ENCODE results near the gene TNFRSF1B. TPM values are rescaled to one million over a fixed set of nuclear protein-coding genes. Genes with fewer than 3 reads are reported as not detected.

The TNFRSF1B gene
- total RNA-seq, result 12.5 TPM

DNA sequence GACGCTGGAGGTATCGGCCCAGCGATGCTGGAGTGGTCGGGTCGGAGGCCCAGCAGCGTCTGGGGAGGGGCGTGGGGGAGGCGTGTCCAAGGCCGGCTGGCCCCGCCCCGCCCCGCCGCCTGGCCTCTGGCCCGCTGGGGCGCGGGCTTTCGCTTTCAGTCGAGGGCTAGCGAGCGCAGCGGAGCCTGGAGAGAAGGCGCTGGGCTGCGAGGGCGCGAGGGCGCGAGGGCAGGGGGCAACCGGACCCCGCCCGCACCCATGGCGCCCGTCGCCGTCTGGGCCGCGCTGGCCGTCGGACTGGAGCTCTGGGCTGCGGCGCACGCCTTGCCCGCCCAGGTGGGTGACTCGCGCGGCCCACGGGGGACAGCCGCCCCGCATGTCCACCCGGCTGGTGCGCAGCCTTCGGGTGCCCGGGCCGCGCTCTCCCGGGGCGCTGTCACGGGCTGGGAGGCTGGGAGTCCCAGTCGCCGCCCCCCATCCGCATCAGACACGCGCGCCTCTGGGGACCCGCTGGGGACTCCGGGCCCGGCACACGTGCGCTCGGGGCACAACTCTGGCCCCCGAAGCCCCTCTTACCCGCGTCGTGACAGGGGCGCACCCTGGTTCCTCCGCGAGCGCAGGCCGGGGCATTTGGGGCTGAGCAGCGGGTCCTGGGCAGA lies at the start of gene TNFRSF1B:
Gene TNFRSF1B, plus strand, starts transcription at position 158 of the 659 bp plus-strand sequence. Its CDS starts 101 bp downstream, at position 259.
- no peak for DNase-seq

DNA sequence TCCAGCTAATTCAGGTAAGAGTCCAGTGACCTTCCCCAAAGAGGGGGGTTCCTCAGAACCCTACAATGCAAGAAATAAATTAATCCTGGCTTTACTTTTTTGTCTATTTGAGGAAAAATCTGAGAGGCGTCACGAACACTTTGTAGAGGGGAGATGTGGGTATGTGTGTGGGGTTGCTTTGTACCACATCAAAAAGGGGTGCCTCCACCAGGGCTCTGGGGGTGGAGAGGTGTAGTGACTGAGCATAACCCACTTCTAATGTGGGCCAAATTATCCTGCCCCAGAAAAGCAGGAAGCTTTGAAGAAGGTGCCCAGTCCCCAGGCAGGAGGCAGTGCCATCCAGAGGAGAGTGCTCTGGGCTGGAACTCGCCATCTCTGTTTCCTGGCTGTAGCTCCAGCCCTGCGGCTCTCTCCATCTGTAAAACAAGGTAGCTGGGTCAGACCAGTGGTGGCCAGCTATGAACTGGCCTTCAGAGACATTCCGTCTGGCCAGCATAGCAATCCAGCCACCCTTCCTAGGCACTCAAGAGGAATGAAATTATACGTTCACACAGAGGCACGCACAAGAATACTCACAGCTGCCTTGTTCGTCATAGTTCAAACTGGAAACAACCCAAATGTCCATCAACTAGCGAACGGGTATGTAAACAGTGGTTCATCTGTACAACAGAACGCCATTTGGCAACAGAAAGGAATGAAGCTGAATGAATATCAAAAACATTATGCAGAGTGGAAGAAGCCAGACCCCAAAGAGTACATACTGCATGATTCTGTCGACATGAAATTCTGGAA lies 45.4 kb upstream of the TNFRSF1B start:
- DNase-seq, result peak; percentile 79

DNA sequence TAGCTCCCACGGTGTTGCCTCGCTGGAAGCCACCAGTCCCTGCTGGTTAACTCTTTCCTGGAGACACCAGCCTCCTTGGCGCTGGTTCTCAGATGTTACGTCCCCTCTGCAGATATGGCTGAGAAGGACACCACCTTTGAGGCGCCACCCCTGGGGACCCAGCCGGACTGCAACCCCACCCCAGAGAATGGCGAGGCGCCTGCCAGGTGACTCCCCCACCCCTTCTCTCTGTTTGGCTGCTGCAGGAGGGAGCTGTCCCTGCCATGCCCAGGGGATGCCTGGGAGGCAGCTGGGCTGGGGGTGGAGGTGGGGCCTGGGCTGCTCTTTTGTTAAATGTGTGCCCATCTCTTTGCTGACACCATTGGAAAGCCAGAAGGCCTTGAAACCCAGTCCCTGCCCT lies 43.6 kb upstream of the TNFRSF1B start:
- DNase-seq, result no peak

DNA sequence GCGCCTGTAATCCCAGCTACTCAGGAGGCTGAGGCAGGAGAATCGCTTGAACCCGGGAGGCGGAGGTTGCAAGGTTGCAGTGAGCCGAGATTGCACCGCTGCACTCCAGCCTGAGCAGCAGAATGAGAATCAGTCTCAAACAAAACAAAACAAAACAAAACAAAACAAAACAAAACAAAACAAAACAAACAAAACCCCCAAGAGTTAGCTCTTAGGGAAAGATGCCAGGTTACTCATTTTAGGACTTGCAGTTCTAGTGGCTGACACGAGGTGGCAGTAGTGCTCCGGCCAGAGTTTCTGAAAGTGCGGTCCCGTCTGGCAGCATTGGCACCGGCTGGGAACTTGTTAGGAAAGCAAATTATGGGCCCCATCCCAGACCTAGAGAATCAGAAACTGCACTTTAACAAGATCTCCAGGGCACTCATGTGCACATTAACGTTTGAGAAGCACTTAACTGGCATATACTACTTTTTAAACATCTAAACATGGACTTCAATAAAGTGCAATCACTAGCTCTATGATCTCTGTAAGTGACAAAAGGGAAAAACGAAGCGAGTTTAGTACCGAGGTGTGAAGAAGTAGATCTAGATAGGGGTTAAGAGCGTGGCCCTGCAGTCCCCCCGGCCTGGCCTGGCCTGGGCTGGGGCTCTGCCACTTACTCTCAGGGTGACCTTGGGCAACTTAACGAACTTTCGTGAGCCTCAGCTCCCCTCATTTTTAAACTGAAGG lies 41.9 kb upstream of the TNFRSF1B start:
- peak; percentile 82 for DNase-seq

DNA sequence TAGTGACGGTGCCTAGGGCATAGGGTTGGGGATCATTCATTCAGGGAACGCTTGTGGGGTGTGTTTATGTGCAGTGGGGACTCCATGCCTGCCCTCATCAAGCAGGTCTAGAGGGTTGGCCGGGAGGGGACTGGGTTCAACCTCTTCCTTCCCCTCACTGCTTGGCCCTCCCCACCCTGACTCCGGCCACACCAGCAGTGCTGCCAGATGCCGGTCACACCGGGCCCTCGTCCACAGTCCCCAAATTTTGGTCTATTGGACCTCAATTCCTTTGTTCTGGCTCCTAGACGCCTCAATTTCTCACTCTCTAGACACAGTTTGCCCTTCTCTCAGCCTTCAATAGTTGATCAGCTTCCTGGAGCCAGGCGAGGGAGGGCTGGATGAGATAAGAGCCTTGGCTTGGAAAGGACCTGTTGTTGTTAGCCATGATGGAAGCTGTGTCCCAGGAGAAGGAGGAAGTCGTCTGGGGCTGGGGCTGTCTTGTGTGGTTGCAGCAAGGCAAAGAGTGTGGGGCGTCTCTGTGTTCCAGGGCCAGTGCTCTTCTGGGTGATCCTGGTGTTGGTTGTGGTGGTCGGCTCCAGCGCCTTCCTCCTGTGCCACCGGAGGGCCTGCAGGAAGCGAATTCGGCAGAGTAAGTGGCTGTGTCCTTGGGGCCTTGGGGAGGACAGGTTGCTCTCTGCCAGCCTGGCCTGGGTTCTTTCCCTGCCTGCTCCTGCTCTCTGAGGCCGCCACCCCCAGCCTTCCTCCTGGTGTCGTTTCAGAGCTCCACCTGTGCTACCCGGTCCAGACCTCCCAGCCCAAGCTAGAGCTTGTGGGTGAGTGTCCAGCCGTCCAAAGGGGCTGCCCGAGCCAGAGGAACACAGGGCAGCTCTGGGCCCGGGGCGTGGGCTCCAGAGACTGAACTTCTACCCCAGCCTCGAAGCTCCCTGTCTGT lies 41.1 kb upstream of the TNFRSF1B start:
- DNase-seq, result no peak

DNA sequence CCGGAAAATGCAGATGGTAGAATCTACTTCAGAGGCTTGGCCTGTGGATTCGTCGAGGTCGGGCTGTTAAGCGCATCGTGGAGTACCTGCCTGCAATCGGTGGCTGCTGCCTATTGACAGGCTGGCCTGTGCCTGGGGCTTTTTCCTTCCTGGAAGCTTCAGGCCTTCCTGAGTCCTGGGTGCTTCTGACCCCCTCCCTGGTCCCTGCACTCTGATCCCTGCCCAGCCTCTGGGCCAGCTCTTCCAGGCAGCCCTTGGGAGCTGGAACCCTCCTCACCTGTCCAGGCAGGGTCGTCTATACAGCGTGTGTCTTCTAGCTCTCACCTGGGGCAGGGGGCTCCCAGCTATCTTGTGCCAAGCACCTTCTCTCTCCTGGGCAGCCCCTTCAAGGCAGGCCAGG lies 40.0 kb upstream of the TNFRSF1B start:
- no peak for DNase-seq

DNA sequence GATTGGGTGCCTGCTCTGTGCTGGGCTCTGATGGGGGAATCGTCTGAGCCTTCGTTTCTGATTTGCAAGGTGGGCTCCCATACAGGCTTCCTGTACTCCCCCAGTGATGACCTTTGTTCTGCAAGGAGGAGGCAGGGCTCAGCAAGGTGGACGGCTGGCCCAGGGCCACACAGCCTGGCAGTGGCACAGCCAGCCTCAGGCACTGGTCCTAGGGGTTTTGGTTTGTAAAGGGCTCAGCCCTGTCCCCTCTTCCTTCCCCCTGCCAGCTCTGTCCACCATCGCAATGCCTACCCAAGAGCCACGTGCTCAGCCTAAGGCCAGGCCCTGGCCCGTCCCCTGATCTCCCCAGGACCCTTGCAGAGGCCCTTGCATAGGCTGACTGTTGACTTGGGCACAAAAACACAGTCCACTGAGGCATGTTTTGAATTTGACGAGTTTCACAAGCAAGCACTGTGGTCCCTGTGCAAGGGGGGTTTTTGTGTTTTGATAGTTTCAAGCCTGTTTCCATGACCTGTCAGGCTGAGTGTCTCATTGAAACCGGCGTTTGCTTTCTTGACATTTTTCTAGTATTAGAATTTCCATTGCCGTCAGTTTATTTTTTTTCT lies 39.5 kb upstream of the TNFRSF1B start:
- no peak for DNase-seq

DNA sequence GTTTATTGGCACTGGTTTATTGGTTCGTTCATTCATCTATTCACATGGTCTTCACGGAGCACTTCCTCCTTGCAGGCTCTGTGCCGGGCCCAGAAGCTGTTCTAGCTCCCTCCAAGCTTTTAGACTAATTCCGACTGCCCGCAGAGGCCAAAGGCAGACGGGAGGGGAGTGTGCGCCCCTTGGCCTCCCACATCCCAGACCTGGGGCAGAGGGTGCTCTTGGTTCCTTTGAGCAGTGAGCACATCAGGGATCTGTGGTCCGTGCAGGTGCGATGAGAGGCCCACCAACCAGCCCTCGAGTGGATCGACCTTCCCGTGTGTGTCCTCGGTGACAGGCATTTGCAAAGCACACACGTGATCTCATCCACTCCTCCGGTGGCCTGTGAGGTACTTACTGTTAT lies 38.7 kb upstream of the TNFRSF1B start:
- no peak for DNase-seq

DNA sequence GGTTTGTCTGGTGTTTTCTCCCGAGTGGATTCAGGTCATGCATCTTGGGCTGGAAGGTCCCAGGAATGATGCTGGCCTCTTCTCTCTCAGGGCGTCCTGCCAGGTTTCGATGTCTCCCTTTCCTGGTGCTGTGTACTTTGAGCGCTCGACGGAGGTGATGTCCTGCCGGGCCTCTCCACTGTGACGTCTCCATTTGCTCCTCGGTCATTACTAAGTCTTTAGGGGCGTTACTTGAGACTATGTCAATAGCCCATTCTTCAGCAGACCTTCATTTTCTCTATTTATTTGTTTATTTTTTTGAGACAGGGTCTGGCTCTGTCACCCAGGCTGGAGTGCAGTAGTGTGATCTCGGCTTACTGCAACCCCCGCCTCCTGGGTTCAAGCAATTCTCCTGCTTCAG lies 37.2 kb upstream of the TNFRSF1B start:
- no peak for DNase-seq

DNA sequence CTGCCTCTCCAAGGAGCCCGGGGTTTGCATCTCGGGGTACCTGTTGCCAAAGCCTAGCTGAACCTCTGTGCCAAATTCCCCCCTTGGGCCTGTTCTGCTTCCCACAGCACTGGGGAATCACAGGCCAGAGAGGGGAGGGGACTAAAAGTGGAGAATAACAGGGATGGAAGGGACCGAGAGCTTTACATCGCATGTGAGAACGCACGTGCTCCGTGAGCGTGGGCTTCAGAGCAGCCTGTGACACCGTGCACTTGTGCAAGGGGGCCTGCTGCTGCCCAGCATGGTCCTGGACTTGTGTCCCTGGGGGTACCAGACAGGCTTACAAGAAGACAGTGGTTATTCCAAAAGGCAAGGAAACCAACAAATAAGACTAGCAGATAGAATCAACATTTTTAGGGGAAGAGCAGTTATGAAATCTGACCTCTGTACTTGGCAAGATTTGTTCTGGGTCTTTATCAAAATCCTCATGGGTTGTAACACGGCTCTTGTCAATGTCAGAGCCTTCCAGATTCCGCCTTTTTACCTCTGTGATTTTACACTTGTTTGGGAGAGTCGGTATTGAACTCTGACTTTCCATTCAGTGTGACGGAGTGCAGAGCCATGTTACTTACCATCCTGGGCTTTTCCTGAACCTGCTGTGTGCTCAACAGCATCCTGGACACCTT lies 36.2 kb upstream of the TNFRSF1B start:
- DNase-seq, result no peak

DNA sequence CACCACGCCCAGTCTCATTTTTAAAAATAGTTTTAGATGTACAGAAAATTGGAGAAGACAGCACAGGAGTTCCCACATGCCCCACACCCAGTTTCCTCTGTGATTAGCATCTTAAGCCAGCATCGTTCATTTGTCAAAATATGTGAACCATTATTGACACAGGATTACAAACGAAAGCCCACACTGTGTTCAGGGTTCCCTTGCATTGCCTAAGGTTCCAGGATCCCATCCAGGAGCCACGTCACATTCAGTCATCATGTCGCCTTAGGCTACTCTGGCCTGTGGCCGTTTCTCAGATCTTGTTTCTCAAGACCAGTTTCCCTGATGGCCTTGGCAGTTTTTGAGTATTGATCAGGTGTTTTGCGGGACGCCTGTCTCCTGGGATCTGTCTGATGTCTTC lies 34.7 kb upstream of the TNFRSF1B start:
- DNase-seq, result no peak

DNA sequence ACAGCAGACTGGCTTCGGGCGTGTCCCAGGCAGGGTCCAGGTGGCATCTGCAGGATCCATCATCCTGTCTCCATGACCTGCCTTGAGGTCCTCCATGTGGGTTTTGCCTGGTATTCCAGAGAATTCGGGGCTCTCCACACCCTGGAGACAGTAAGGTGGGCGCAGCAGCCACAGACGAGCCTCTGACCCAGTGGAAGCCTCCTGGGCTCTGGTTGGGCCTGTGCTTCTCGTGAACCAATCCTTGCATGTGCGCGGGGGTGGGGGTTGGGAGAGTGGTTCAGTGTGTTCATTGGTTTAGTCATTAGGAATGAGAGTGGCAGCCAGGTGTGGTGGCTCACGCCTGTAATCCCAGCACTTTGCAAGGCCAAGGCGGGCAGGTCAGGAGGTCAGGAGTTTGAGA lies 32.1 kb upstream of the TNFRSF1B start:
- DNase-seq, result no peak

DNA sequence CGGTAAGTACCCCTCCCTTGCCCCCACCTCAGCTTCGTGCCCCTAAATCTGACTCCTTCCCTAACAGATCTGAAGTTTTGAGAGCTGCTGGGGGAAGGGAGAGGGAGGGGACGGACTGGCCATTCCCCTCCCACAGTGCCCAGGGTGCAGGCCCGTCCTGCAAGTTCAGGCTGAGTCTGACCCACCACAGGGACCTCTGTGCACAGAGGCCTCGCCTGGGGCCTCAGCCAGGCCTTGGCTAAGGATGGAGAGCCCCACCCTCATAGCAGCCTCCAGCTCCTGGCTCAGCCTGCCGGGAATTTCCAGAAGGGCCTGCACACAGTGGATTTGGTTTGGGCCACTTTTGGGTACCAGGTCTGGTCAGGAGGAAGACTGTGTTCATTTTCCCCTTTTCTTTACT lies 31.2 kb upstream of the TNFRSF1B start:
- no peak for DNase-seq

DNA sequence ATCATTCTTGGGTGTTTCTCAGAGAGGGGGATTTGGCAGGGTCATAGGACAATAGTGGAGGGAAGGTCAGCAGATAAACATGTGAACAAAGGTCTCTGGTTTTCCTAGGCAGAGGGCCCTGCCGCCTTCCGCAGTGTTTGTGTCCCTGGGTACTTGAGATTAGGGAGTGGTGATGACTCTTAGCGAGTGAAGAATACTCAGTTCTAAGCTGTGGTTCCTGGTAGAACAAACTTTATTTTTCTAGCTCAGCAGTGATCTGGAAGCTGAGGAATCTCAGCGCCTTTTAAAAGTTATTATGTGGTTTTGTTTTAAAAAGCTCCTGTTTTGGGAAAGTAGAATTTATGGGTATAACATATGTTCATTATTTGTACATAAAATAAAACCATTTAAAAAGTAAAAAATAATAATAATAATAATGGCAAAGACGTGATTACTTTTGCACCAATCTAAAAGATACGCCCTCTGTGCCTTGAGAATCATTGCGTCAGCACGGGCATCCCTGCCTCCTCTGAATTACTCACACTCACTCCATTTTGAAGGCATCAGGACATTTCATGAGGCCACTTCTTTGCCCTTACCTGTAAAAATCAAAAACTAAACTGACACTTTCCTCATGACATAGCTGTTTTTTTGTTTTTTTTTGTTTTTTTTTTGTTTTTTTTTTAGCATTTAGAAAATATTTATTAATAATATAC lies 29.7 kb upstream of the TNFRSF1B start:
- no peak for DNase-seq

DNA sequence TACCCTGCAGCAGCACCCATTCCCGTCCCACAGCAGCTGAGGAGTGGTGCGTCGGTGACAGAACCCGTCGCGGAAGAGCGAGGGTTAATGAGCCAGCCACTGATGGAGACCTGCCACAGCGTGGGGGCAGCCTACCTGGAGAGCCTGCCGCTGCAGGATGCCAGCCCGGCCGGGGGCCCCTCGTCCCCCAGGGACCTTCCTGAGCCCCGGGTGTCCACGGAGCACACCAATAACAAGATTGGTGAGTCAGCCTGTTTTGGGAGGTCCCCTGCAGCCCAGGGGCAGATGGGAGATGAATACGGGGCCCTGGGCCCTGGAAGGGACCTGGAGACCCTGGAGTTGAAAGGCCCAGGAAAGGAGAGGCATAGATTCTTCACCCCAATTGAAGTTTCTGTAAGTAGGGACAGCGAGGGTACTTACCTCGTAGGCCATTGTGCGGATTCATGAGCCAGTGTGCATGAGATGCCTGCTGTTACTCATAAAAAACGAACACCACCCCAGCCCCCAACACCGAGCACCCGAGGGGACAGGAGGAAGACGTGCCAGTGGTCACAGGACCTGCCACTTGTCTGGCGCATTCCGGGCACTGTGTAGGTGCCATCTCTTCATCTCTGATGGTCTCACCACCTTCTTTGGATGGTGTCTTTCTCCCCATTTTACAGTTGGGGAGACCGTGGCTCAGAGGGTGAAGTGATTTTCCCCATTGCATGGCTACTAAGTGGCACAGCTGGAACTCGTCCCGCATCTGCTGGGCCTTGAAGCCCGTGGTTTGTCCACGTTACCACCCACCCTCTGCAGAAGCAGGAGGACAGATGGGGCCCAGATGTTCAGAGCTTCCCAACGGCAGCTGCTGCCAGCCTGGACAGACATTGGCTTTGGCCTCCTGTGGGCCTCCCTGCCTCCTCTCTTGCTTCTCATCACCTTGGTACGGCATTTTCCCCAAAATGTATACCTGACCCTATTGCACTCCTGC lies 28.3 kb upstream of the TNFRSF1B start:
- no peak for DNase-seq

DNA sequence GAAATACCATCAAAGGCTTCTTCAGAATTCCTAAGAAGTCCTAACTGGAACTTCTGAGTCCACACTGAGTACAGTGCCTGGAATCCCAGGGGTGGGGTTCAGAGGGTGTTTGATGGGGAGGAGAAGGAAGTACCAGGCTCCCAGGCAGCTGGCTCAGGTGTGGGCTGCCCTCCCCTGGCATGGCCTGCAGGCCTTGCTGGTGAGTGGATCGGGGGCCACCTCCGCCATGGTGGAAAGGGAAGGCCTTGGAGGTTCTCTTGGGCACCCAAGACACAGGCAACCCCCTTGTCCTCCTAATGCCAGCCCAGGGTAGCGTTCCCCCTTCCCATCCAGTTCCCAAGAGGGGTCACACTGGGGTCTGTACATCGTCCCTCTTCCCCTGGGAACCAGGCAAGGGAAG lies 26.8 kb upstream of the TNFRSF1B start:
- DNase-seq, result no peak

DNA sequence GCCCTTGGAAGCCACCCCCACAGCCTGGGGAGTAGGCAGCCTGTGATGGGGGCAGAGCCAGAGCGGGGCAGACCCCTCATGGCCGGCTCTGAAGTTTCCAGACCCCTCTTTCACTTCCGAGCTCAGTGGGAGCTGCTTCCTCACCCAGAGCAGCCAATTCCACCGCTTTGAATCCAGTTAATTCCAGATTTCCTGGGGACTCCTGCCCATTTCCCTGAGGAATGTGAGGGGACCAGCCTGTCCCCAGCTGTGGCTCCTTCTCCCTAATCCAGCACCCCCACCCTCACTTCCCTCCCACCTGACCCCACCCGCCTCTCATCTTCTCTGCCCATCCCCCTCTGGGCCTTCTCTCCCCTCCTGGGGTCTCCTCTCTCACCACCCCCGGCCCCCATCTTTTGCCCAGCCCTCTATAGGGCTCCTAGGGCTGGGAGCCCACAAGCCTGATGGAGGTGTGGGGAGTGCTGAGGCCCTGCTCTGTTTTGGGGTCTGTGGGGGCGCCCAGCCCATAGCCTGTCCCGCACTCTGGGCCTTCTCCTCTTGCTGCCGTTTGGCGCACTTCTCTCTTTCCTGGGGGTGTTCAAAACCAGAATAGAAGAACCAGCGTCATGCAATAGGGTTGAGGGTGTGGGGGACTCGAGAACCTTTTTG lies 26.2 kb upstream of the TNFRSF1B start:
- DNase-seq, result no peak

DNA sequence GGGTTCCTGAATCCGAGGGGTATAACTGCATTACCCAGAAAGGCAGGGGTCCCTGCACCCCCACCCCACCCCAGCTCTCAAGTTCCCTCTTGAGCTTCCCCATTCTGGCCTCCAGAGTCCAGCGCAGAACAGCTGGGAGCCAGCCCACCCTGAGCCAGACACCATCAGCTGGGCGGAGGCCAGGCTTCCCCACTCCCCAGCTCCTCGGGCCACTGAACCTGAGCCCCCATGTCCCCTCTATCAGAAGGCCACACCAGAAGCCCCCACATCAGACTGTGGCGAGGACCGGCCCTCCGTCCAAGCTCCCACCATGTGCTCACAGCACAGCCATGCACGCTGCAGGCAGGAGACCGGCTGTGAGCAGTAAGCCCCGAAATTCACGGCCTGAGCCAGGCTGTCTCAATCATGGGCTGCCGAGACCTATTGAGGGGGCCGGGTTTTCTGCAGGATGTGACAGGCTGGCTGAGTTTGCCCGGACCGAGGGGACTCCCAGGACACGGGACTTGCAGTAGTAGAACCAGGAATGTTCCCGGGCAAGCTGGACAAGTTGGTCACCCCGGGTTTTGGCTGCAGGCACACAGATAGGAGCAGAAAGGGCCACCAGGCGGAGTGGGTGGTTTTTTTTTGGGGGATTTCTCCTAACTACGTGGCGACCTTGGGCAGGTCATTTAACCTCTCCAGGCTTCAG lies 25.5 kb upstream of the TNFRSF1B start:
- no peak for DNase-seq

All from skin of body (tissue), 2 donors.